ENCODE results near the gene WDR3.
A peak's percentile ranks its signal among the peaks of the same experiment; 100 is the strongest.
"Not testable (repeated sequence)": the region's sequence is repeated elsewhere in the genome, so short reads cannot be mapped to it uniquely, and the experiment has no call there.

The WDR3 gene

DNA sequence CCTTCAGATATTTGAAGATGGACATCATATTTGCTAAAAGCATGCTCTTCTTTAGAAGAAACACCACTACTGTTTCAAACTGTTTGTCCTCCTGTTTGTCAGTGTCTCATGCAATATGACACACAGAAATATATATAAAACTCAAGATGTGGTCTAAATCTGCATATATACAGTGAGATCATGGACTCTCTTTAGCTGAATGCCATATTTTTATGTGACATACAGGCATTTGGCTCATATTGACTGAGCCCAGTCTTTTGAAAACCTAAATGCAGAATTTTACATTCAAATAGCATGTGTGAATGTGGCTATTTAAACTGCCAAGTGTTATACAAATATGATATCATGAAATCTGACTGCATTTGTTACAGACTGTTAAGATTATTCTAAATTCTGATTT lies 18.5 kb upstream of the WDR3 start:
- DNase-seq (ENCODE audit: extremely low spot score), result no peak
- TF ChIP-seq, protein P1, sequence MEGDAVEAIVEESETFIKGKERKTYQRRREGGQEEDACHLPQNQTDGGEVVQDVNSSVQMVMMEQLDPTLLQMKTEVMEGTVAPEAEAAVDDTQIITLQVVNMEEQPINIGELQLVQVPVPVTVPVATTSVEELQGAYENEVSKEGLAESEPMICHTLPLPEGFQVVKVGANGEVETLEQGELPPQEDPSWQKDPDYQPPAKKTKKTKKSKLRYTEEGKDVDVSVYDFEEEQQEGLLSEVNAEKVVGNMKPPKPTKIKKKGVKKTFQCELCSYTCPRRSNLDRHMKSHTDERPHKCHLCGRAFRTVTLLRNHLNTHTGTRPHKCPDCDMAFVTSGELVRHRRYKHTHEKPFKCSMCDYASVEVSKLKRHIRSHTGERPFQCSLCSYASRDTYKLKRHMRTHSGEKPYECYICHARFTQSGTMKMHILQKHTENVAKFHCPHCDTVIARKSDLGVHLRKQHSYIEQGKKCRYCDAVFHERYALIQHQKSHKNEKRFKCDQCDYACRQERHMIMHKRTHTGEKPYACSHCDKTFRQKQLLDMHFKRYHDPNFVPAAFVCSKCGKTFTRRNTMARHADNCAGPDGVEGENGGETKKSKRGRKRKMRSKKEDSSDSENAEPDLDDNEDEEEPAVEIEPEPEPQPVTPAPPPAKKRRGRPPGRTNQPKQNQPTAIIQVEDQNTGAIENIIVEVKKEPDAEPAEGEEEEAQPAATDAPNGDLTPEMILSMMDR (IDR thresholded peaks at IDR 0.05; ENCODE audit: control extremely low read depth, extremely low read depth, low read depth, missing control alignments), result no peak
- CTCF ChIA-PET, result interaction anchor here (1.8 to 1.9 kb wide), 2 partner anchors 9 to 15 kb away, joined by 5 to 8 read pairs; no protein-coding TSS in a partner anchor
- POLR2A ChIA-PET, result no interaction called here

DNA sequence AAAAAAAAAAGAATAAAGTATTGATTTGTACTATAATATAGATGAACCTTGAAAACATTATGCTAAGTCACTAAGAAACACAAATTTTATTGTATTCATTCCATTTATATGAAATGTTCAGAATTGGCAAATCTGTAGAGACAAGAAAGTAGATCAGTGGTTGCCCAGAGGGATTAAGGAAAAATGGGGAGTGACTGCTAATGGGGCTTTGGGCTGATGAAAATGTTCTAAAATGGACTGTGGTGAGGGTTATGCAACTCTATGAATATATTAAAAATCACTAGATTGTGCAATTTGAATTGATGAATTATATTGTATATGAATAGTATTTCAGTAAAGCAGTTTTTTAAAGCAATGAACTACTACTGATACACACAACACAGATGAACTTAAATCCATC lies 10.2 kb upstream of the WDR3 start:
- DNase-seq (ENCODE audit: extremely low spot score), result no peak
- CTCF ChIA-PET, result interaction anchor here (0.9 to 6.0 kb wide), 3 partner anchors 9 to 24 kb away, joined by 4 to 38 read pairs (median 5); partner anchors contain the start of genes GDAP2 and WDR3
- TF ChIP-seq, protein P1 (IDR thresholded peaks at IDR 0.05; ENCODE audit: control extremely low read depth, extremely low read depth, low read depth, missing control alignments), result no peak
- POLR2A ChIA-PET, result no interaction called here

DNA sequence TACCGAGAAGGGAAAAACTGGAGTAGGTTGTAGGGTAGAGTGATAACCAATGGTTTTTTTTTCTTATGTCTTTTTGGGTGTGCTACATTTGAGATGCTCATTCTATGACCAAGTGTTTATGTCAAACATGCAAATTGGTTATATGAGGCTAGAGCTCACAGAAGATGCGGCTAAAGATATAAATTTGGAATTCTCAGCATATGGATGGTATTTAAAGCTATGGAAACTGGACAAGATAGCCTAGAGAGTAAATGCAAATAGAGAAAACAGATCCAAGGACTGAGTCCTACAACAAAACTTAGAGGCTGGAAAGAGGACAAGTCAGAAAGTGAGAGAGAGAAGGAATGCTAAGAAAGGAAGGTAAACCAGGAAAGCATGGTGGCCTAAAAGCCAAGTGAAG lies 7.5 kb upstream of the WDR3 start:
- TF ChIP-seq, protein P1 (IDR thresholded peaks at IDR 0.05; ENCODE audit: control extremely low read depth, extremely low read depth, low read depth, missing control alignments), result no peak
- no peak for DNase-seq (ENCODE audit: extremely low spot score)
- ChIA-PET CTCF (no interaction called here), POLR2A (no interaction called here)

DNA sequence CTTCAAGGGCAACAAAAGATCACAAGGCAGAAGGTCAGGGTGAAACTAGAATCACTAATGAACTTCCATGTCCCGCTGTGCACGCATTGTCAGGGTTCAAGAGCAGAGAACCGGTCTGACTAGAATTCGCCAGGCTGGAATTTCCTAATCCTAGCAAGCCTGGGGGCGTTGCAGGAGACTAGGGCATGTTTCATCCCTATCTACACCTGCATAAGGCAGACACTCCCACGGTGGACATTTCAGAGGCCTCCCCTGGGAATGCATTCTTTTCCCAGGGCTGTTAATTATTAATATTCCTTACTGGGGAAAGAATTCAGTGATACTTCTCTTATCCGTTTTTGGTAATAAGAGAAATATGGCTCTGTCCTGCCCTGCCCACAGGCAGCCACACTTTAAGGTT lies 6.8 kb upstream of the WDR3 start:
- CTCF ChIA-PET; POLR2A ChIA-PET; DNase-seq (ENCODE audit: extremely low spot score): not testable (repeated sequence)

DNA sequence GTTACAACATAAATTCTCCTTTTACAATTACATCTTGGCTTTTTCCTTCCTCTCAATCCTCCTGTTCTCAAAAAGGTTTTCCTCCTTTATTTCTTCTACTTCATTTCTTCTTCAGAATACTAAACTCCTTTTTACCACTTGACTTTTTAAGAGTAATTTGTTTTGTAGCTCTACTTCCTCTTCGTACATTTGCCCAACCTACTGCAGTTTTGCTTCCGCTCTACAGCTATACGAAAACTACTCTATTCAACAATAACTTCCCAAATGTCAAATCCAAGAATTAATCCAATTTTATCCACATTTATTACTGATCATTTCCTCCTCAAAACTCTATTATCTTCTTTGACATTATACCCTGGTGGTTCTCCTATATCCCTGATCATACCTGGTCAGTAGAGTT lies 3.6 kb upstream of the WDR3 start:
- TF ChIP-seq, protein P1 (IDR thresholded peaks at IDR 0.05; ENCODE audit: control extremely low read depth, extremely low read depth, low read depth, missing control alignments), result no peak
- CTCF ChIA-PET, result interaction anchor here (0.8 to 5.8 kb wide), 4 partner anchors 8 to 30 kb away, joined by 3 to 38 read pairs (median 10); no protein-coding TSS in a partner anchor
- DNase-seq (ENCODE audit: extremely low spot score), result no peak
- POLR2A ChIA-PET, result no interaction called here

DNA sequence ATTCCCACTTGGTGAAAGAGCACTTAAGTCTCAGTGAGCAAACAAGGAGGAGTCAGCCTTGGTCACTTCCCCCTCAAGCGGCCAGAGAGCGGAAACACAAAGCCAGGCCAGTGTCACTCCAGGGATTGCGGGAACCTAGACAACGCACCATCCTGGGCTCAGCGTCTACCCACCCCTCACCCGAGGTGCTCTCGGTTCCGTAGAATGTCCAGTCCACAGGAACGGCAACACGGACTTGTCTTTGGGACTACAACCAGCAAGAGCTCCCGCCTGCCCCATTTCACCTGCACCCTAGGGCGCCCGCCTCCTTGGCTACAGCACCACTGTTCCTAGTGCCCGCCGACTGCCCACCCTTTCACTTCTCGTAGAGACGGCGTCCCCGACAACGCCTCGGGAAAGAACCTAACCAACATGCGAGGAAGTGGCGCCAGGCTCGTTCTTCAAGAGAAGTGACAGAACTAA lies 627 bp upstream of the WDR3 start:
- DNase-seq (ENCODE audit: extremely low spot score), result peak; percentile 32
- POLR2A ChIA-PET, result no interaction called here
- TF ChIP-seq, protein P1 (IDR thresholded peaks at IDR 0.05; ENCODE audit: control extremely low read depth, extremely low read depth, low read depth, missing control alignments), result peak; percentile 25
- CTCF ChIA-PET, result interaction anchor here (1.0 to 5.8 kb wide), 4 partner anchors 11 to 33 kb away, joined by 3 to 38 read pairs (median 11); no protein-coding TSS in a partner anchor

DNA sequence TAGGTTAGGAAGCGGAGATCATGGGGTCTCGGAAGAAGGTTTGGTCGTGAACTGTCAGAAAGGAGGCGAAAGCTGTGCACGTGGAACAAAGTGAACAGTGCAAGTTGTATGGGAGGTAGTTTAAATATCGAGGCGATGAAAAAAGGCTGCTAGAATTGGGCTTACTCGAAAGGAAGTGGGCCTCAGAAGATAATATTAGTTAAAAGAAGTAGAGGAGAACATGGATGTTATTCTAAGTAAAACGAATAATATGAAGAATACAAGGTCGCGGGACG lies 571 bp downstream of the WDR3 start:
- ChIA-PET POLR2A (no interaction called here), CTCF (interaction anchor here (1.1 to 5.8 kb wide), 4 partner anchors 12 to 34 kb away, joined by 3 to 38 read pairs (median 4); no protein-coding TSS in a partner anchor)
- TF ChIP-seq, protein P1 (IDR thresholded peaks at IDR 0.05; ENCODE audit: control extremely low read depth, extremely low read depth, low read depth, missing control alignments), result no peak
- peak; percentile 2 for DNase-seq (ENCODE audit: extremely low spot score)

Measured in GM10248 (cell line).